Parathyroid adenoma (tissue), 2 donors: ENCODE data around the gene FN1.

Source experiments
- H2AFZ ChIP-seq: fragments of 300-600 bp; sonication (generic); one replicate; pipeline ENCODE4 v1.7.0; 2017; ENCODE audit warnings: antibody characterized with exemption, mild to moderate bottlenecking
- H3K27ac ChIP-seq: fragments of 300-600 bp; sonication (generic); one replicate; pipeline ENCODE4 v1.7.0; 2017
- H3K27me3 ChIP-seq: fragments of 300-600 bp; sonication (generic); one replicate; pipeline ENCODE4 v1.7.0; 2017; ENCODE audit warnings: low read length; ENCODE audit not compliant: control insufficient read depth, insufficient read depth
- H3K36me3 ChIP-seq: fragments of 300-600 bp; sonication (generic); one replicate; pipeline ENCODE4 v1.7.0; 2017; ENCODE audit warnings: low read length; ENCODE audit not compliant: control insufficient read depth, insufficient read depth
- H3K4me1 ChIP-seq: fragments of 300-600 bp; sonication (generic); one replicate; pipeline ENCODE4 v1.7.0; 2017; ENCODE audit warnings: control low read depth
- H3K4me2 ChIP-seq: fragments of 300-600 bp; sonication (generic); one replicate; pipeline ENCODE4 v1.7.0; 2017; ENCODE audit warnings: low read length
- H3K4me3 ChIP-seq: fragments of 300-600 bp; sonication (generic); one replicate; pipeline ENCODE4 v1.7.0; 2017; ENCODE audit warnings: low read depth, low read length
- H3K79me2 ChIP-seq: fragments of 300-600 bp; sonication (generic); one replicate; pipeline ENCODE4 v1.7.0; 2017; ENCODE audit warnings: control low read depth
- H3K9ac ChIP-seq: fragments of 300-600 bp; sonication (generic); one replicate; pipeline ENCODE4 v1.7.0; 2017; ENCODE audit warnings: mild to moderate bottlenecking
- H3K9me3 ChIP-seq: fragments of 300-600 bp; sonication (generic); one replicate; pipeline ENCODE4 v1.7.0; 2017; ENCODE audit warnings: low read length; ENCODE audit not compliant: control insufficient read depth
- CTCF ChIP-seq: fragments of 300-600 bp; sonication (generic); IDR thresholded peaks from one replicate; pipeline ENCODE4 v1.7.0; 2017; ENCODE audit warnings: antibody characterized with exemption, mild to moderate bottlenecking
- donor health status: primary hyperparathyroidism.

Gene FN1

GRCh38 chr2:215374642-215375466 lies 61.0 kb downstream of the FN1 start:
- Histone ChIP-seq H3K9ac (no peak overlapping the region), H3K36me3 (no peaks in the 10 kb centered on the region), H3K79me2 (no peaks in the 10 kb centered on the region), H3K4me3 (no peak overlapping the region), H3K4me2 (no peak overlapping the region), H3K27ac (no peak overlapping the region), H3K4me1 (no peaks in the 10 kb centered on the region), H3K27me3 (no peaks in the 10 kb centered on the region), H2AFZ (no peak overlapping the region), H3K9me3 (no peaks in the 10 kb centered on the region)
- TF ChIP-seq CTCF, result no peak

DNA sequence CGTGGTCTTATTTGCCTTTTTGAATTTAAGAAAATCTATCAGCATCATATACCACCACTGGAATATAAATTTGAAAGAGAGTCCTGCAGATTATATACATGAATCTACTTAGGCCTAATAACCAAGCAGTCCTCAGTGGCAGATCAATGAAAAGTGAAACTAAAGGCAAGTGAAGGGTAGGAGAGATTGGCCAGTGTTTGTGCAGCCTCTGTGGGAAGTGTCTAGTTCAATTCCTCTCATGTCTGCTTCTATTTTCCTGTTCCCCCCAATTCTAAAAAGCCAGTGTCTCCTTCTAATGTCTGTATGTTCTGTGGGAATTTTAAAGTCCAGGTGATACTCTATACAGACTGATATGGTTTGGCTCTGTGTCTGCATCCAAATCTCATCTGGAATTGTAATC lies 61.9 kb downstream of the FN1 start:
- Histone ChIP-seq H3K27me3 (no peaks in the 10 kb centered on the region), H3K36me3 (no peaks in the 10 kb centered on the region)
- no peak for TF ChIP-seq CTCF

DNA sequence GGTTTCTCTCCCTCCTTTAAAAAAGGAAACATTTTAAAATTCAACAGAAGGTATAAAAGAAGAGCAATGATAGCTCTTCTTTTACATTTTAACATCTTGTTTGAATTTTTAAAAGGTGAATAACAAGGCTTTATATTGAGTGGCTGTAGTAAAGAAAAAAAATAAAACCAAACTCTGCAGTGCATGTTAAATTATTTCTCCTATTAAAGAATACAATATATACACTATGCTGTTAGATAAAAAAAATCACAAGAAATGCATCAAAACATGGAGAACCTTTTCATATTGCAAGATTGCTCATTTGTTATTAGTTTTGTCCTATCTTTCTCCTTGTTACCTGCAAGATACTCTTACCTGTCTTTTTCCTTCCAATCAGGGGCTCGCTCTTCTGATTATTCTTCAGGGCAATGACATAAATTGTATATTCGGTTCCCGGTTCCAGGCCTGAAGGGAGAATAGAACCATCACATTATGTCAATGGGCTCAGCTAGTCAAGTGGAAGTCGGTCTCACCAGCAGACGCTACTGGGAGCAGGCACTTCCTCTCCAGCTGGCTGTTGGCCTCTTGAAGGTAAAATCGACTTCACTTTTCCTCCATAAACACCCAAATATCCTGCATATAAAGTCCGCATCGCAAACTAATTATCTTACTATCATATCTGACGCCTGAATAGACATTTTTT lies 62.8 kb downstream of the FN1 start:
- H3K79me2 ChIP-seq, result no peaks in the 10 kb centered on the region
- no peaks in the 10 kb centered on the region for H3K36me3 ChIP-seq
- no peak for TF ChIP-seq CTCF
- no peak overlapping the region for H3K4me3 ChIP-seq
- no peak overlapping the region for H3K27ac ChIP-seq
- H3K9me3 ChIP-seq, result no peaks in the 10 kb centered on the region
- no peak overlapping the region for H3K9ac ChIP-seq
- no peak overlapping the region for H2AFZ ChIP-seq
- H3K4me1 ChIP-seq, result no peaks in the 10 kb centered on the region
- H3K27me3 ChIP-seq, result no peaks in the 10 kb centered on the region
- H3K4me2 ChIP-seq, result no peak overlapping the region

More for the DNA sequence above, 61.9 kb downstream of the FN1 start:
- no peaks in the 10 kb centered on the region for H3K9me3 ChIP-seq
- H2AFZ ChIP-seq, result no peak overlapping the region
- H3K27ac ChIP-seq, result no peak overlapping the region
- no peaks in the 10 kb centered on the region for H3K4me1 ChIP-seq
- no peak overlapping the region for H3K4me2 ChIP-seq
- H3K79me2 ChIP-seq, result no peaks in the 10 kb centered on the region
- no peak overlapping the region for H3K9ac ChIP-seq
- H3K4me3 ChIP-seq, result no peak overlapping the region

DNA sequence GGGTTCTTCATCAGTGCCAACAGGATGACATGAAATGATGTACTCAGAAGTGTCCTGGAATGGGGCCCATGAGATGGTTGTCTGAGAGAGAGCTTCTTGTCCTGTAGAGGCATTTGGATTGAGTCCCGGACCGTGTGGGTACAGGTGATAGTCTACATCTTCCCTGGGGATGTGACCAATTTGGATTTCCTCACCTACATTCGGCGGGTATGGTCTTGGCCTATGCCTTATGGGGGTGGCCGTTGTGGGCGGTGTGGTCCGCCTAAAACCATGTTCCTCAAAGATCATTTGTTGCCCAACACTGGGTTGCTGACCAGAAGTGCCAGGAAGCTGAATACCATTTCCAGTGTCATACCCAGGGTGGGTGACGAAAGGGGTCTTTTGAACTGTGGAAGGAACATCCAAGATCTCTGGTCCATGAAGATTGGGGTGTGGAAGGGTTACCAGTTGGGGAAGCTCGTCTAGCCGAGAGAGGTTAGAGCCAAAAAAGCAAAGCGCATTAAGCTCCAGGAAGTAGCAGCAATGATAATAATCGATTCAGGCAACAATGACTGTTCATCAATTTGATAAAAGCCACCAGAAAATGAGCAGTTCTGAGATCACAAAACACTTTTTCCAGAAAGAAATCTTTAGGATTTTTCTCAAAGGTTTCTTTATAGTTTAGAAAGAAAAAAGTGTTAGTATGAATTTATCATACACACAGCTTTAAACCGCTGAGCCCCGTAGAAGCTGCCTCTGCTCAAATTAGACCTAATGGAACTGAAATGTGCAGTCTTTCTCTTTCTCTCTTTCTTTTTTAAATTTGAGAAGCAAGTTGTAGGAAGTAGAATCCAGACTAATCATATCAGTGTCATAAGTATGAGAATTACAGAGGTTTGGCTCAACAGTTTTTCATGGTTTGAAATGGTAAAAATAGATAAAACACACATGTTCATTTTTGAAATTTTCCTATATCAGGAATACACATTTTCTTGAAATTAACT lies 63.7 kb downstream of the FN1 start:
- no peak overlapping the region for H3K4me2 ChIP-seq
- no peak overlapping the region for H3K27ac ChIP-seq
- H3K4me3 ChIP-seq, result no peak overlapping the region
- H3K36me3 ChIP-seq, result no peaks in the 10 kb centered on the region
- H3K9me3 ChIP-seq, result no peaks in the 10 kb centered on the region
- no peak overlapping the region for H3K9ac ChIP-seq
- no peak overlapping the region for H2AFZ ChIP-seq
- no peaks in the 10 kb centered on the region for H3K79me2 ChIP-seq
- H3K4me1 ChIP-seq, result no peaks in the 10 kb centered on the region
- no peaks in the 10 kb centered on the region for H3K27me3 ChIP-seq
- TF ChIP-seq CTCF, result no peak
